Measurements from ENCODE around the gene NVL. TPM values are rescaled to one million over a fixed set of nuclear protein-coding genes. Genes with fewer than 3 reads are reported as not detected.

Gene NVL
- total and polyA plus RNA-seq, 2 donors (not counting 3 experiments of a cell fraction or from before 2014, with no cell fraction given): 16.7 to 30.3 TPM

DNA sequence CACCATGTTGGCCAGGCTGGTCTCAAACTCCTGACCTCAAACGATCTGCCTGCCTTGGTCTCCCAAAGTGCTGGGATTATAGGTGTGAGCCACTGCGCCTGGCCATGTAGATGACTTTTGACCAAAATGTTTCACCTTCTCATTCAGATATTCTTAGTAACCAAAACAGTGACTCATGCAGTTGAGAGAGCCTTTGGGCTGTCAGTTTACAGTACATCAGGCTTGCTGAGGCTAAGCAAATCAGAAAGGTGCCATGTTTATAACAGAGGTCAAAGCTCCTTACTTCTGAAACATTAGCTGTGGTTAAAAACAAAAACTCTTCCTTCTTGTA lies 47.7 kb upstream of the NVL start:
- FAIRE-seq (peak; percentile 59), DNase-seq (ENCODE audit: low read depth, low spot score) (no peak)
- Histone ChIP-seq H3K4me2 (ENCODE audit: insufficient read depth, low read length) (no peak overlapping the region), H2AFZ (ENCODE audit: low read depth, low read length) (no peak overlapping the region), H3K79me2 (ENCODE audit: control insufficient read depth, insufficient read depth, low read length) (peaks cover 7% of the 10 kb centered on the region), H3K9me3 (replicated peaks; ENCODE audit: control insufficient read depth, insufficient read depth, low read length) (no peaks in the 10 kb centered on the region), H3K27ac (ENCODE audit: insufficient read depth, low read depth, low read length) (no peak overlapping the region), H3K27me3 (ENCODE audit: control insufficient read depth in 2 of 2, insufficient read depth in 2 of 2, low read length in 2 of 2) (no peaks in the 10 kb centered on the region), H3K4me1 (ENCODE audit: control insufficient read depth, extremely low read depth, insufficient read depth, low read length) (no peaks in the 10 kb centered on the region), H3K36me3 (ENCODE audit: control insufficient read depth in 2 of 2, extremely low read depth in 1 of 2, insufficient read depth in 2 of 2, low read length in 2 of 2) (peaks cover 10 to 16% of the 10 kb centered on the region in 2 experiments), H3K9me1 (replicated peaks; ENCODE audit: control insufficient read depth, extremely low read depth, insufficient read depth, low read length) (no peaks in the 10 kb centered on the region), H4K20me1 (replicated peaks; ENCODE audit: control insufficient read depth, extremely low read depth, insufficient read depth, low read length) (no peaks in the 10 kb centered on the region), H3K4me3 (replicated peaks in 1 of 3; ENCODE audit: insufficient read depth in 1 of 3, low read depth in 1 of 3, low read length in 3 of 3) (no peak overlapping the region), H3K9ac (replicated peaks; ENCODE audit: extremely low read depth, insufficient read depth, low read length) (no peak overlapping the region)
- intact Hi-C loops (cut with micrococcal nuclease) (no loop called here), dilution Hi-C loops (cut with MboI; ENCODE audit: extremely low pct_ligation_motif_present, low sequenced_read_pairs) (no loop called here)
- ChIA-PET CTCF (interaction anchor here (0.9 to 1.1 kb wide), 2 partner anchors 12 to 261 kb away, joined by 3 read pairs; no protein-coding TSS in a partner anchor), POLR2A (no interaction called here)
- peak; percentile 11 for TF ChIP-seq FOS (IDR thresholded peaks at IDR 0.05; ENCODE audit: borderline replicate concordance, insufficient read depth, low read length)
- no peak for TF ChIP-seq POLR2A (IDR thresholded peaks at IDR 0.05; ENCODE audit: low read depth, low read length)
- BruUV-seq (replicated peaks): no TSS peak

DNA sequence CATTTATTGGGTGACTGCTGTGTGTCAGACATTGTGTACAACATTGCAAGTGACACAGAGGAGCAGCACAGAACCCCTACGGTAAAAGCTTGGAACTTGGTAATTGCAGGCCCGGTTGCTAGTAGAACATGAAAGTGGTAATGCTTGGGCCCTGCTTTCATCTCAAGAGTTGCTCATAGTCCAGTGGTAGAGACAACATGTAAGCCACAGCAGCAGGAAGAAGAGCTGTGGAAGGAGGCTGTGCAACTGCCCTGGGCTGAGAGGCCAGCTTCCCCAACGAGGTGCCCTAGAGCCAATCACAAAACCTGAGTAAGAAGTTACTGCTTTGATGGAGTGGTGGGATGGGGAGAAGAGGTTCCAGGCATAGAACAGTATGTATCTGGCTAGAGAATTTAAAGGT lies 45.1 kb upstream of the NVL start:
- CTCF ChIA-PET: interaction anchor here (0.6 to 1.0 kb wide), 2 partner anchors 29 to 82 kb away, joined by 3 read pairs; no protein-coding TSS in a partner anchor

More for the DNA sequence above, 45.1 kb upstream of the NVL start:
- no peak for TF ChIP-seq FOS (IDR thresholded peaks at IDR 0.05; ENCODE audit: borderline replicate concordance, insufficient read depth, low read length)
- no peaks in the 10 kb centered on the region for H3K9me3 ChIP-seq (replicated peaks; ENCODE audit: control insufficient read depth, insufficient read depth, low read length)
- no peak overlapping the region for H3K9ac ChIP-seq (replicated peaks; ENCODE audit: extremely low read depth, insufficient read depth, low read length)
- no peak overlapping the region for H2AFZ ChIP-seq (ENCODE audit: low read depth, low read length)
- no TSS peak for BruUV-seq (replicated peaks)
- dilution Hi-C loops (cut with MboI; ENCODE audit: extremely low pct_ligation_motif_present, low sequenced_read_pairs): no loop called here
- H3K4me2 ChIP-seq (ENCODE audit: insufficient read depth, low read length): no peak overlapping the region
- no peak overlapping the region for H3K27ac ChIP-seq (ENCODE audit: insufficient read depth, low read depth, low read length)
- no peaks in the 10 kb centered on the region for H3K27me3 ChIP-seq (ENCODE audit: control insufficient read depth in 2 of 2, insufficient read depth in 2 of 2, low read length in 2 of 2)
- peaks cover 10% of the 10 kb centered on the region for H3K79me2 ChIP-seq (ENCODE audit: control insufficient read depth, insufficient read depth, low read length)
- H3K4me1 ChIP-seq (ENCODE audit: control insufficient read depth, extremely low read depth, insufficient read depth, low read length): no peaks in the 10 kb centered on the region
- DNase-seq (ENCODE audit: low read depth, low spot score) (no peak), FAIRE-seq (no peak)
- H4K20me1 ChIP-seq (replicated peaks; ENCODE audit: control insufficient read depth, extremely low read depth, insufficient read depth, low read length): no peaks in the 10 kb centered on the region
- POLR2A ChIA-PET: no interaction called here
- no peaks in the 10 kb centered on the region for H3K9me1 ChIP-seq (replicated peaks; ENCODE audit: control insufficient read depth, extremely low read depth, insufficient read depth, low read length)
- intact Hi-C loops (cut with micrococcal nuclease): no loop called here
- H3K4me3 ChIP-seq (replicated peaks in 1 of 3; ENCODE audit: insufficient read depth in 1 of 3, low read depth in 1 of 3, low read length in 3 of 3): no peak overlapping the region
- peaks cover 19 to 21% of the 10 kb centered on the region in 2 experiments for H3K36me3 ChIP-seq (ENCODE audit: control insufficient read depth in 2 of 2, extremely low read depth in 1 of 2, insufficient read depth in 2 of 2, low read length in 2 of 2)

Measured in endothelial cell of umbilical vein (primary cell).